ENCODE results near the gene FIP1L1. TPM values are rescaled to one million over a fixed set of nuclear protein-coding genes. Genes with fewer than 3 reads are reported as not detected.

FIP1L1 gene
- total and polyA plus RNA-seq, 9 of the 15 experiments (the other 6 are each of a cell fraction or from before 2014, with no cell fraction given), result 34.6 to 137 (median 72.0) TPM

- TF ChIP-seq ZNF407 (IDR thresholded peaks at IDR 0.05; ENCODE audit: low read depth), result no peak
- peak in 1 of 2 experiments; percentile 33; a peak in 1 of 4 replicates for TF ChIP-seq CSDE1 (IDR thresholded peaks at IDR 0.05)
- TF ChIP-seq HDGF (IDR thresholded peaks at IDR 0.05), result 0 out of 2 replicates have a peak, but pooled peaks have one; percentile 33
- no peak for TF ChIP-seq CHD4 (IDR thresholded peaks at IDR 0.05; ENCODE audit: insufficient read depth, insufficient replicate concordance, low read depth, low read length, poor library complexity, severe bottlenecking)
- TF ChIP-seq ZNF133 (CRISPR knock-in tag; IDR thresholded peaks at IDR 0.05), result no peak
- TF ChIP-seq EWSR1 (IDR thresholded peaks at IDR 0.05; ENCODE audit: borderline replicate concordance, low read depth, partially characterized antibody), result no peak
- peak in 1 of 2 experiments; percentile 27 for TF ChIP-seq AFF1 (IDR thresholded peaks at IDR 0.05; ENCODE audit: low read depth in 1 of 2, partially characterized antibody in 2 of 2)
- TF ChIP-seq ZNF707 (CRISPR knock-in tag; conservative IDR thresholded peaks at IDR 0.05), result no peak
- TF ChIP-seq ESRRA (IDR thresholded peaks at IDR 0.05; ENCODE audit: borderline replicate concordance, low read depth), result 0 out of 2 replicates have a peak, but pooled peaks have one; percentile 16
- peak; percentile 71; the same call in 1 of the 2 replicates for TF ChIP-seq PKNOX1 (IDR thresholded peaks at IDR 0.05)
- TF ChIP-seq ASH1L (IDR thresholded peaks at IDR 0.05; ENCODE audit: borderline replicate concordance, low read depth, partially characterized antibody), result peak; percentile 34
Measured at GRCh38 chr4:53376900-53377299, 541 bp upstream of the FIP1L1 start (continued).

All from K562 (cell line).